Naive thymus-derived CD4-positive, alpha-beta T cell (primary cell): Measurements from ENCODE around the gene ERRFI1. TPM values are rescaled to one million over a fixed set of nuclear protein-coding genes. Genes with fewer than 3 reads are reported as not detected.
A peak's percentile ranks its signal among the peaks of the same experiment; 100 is the strongest.

Source experiments
- ATAC-seq: fragments of 150-1000 bp; cut with Tn5 transposase; 2 replicates; pipeline ENCODE4 v1.10.0; 2021; ENCODE audit warnings: mild to moderate bottlenecking, moderate library complexity
- CTCF ChIA-PET: fragments of 350-600 bp; sonication (Branson Sonifier 250); formaldehyde crosslinking; loops from one replicate; lab custom pipeline; 2021; ENCODE audit warnings: antibody characterized with exemption; lab: Charles Lee
- POLR2A ChIA-PET: fragments of 350-600 bp; sonication (Branson Sonifier 250); formaldehyde crosslinking; loops from one replicate; lab custom pipeline; 2021; ENCODE audit warnings: antibody characterized with exemption, inconsistent platforms; lab: Charles Lee
- DNase-seq, 9 donors: peaks; one replicate each; pipeline versions ENCODE4 v3.0.0 to v3.0.0-alpha.2; 2020 to 2022; ENCODE audit warnings: mixed read lengths in 1 of 9
- H3K27ac ChIP-seq: one replicate; pipeline ENCODE4 v1.7.0; 2013; ENCODE audit warnings: mild to moderate bottlenecking, low read depth, low read length, moderate library complexity
- H3K27me3 ChIP-seq, 2 donors: one replicate each; pipeline ENCODE4 v1.7.0; 2013; ENCODE audit warnings: low read length in 2 of 2, mild to moderate bottlenecking in 2 of 2, moderate library complexity in 2 of 2; ENCODE audit not compliant: control insufficient read depth in 2 of 2, insufficient read depth in 2 of 2
- H3K36me3 ChIP-seq, 3 experiments: 1 replicate in 2 of 3; 2 replicates in 1 of 3; pipeline ENCODE4 v1.7.0; 2013; ENCODE audit warnings: low read length in 3 of 3, mild to moderate bottlenecking in 3 of 3, moderate library complexity in 1 of 3; ENCODE audit not compliant: insufficient read depth in 3 of 3, control insufficient read depth in 2 of 3
- H3K4me1 ChIP-seq, 2 donors: one replicate each; pipeline ENCODE4 v1.7.0; 2013; ENCODE audit warnings: low read length in 2 of 2, mild to moderate bottlenecking in 2 of 2, moderate library complexity in 1 of 2; ENCODE audit not compliant: control insufficient read depth in 2 of 2, insufficient read depth in 2 of 2
- H3K4me3 ChIP-seq: 2 replicates; pipeline ENCODE4 v1.7.0; 2013; ENCODE audit warnings: mild to moderate bottlenecking, low read length
- H3K9me3 ChIP-seq, 3 experiments: 1 replicate in 2 of 3; 2 replicates in 1 of 3; pipeline ENCODE4 v1.7.0; 2013; ENCODE audit warnings: low read length in 3 of 3; ENCODE audit not compliant: control insufficient read depth in 2 of 3
- H3K27ac Mint-ChIP-seq, 9 donors: one replicate each; pipeline ENCODE4 v1.8.0; 2020 to 2022; ENCODE audit warnings: mixed read lengths in 9 of 9, mild to moderate bottlenecking in 8 of 9, moderate library complexity in 5 of 9, inconsistent platforms in 2 of 9
- H3K27me3 Mint-ChIP-seq, 5 donors: one replicate each; pipeline ENCODE4 v1.8.0; 2021 to 2022; ENCODE audit warnings: mixed read lengths in 5 of 5, mild to moderate bottlenecking in 1 of 5
- H3K36me3 Mint-ChIP-seq, 5 donors: one replicate each; pipeline ENCODE4 v1.8.0; 2020 to 2022; ENCODE audit warnings: mixed read lengths in 5 of 5, mild to moderate bottlenecking in 3 of 5, inconsistent platforms in 1 of 5
- H3K4me1 Mint-ChIP-seq, 7 donors: one replicate each; pipeline ENCODE4 v1.8.0; 2020 to 2022; ENCODE audit warnings: mixed read lengths in 7 of 7, mild to moderate bottlenecking in 3 of 7, inconsistent platforms in 1 of 7
- H3K4me3 Mint-ChIP-seq, 10 donors: one replicate each; pipeline ENCODE4 v1.8.0; 2020 to 2022; ENCODE audit warnings: mild to moderate bottlenecking in 10 of 10, mixed read lengths in 10 of 10, moderate library complexity in 6 of 10, inconsistent platforms in 2 of 10
- H3K9me3 Mint-ChIP-seq, 11 donors: one replicate each; pipeline ENCODE4 v1.8.0; 2020 to 2022; ENCODE audit warnings: mixed read lengths in 11 of 11, mild to moderate bottlenecking in 4 of 11, inconsistent platforms in 1 of 11, moderate library complexity in 1 of 11
- intact Hi-C, 2 donors: fragments of 100-400 bp; cut with micrococcal nuclease; formaldehyde crosslinking; loops; one replicate each; pipeline ENCODE4 v1.15.1; 2023
- polyA plus RNA-seq, 2 donors: library from polyadenylated mRNA; unstranded; fragments of 300-500 nt; fragmentation: Illumina TruSeq; gene quantifications; one replicate each; pipeline ENCODE4 v1.2.3, GENCODE V29; 2021
- total RNA-seq, 6 experiments: library from RNA in 5 of 6; stranded (reverse) in 5 of 6; gene quantifications; 1 replicate in 5 of 6; 2 replicates in 1 of 6; pipeline ENCODE4 v1.2.3 and lab custom pipeline; 2021 to 2026

The ERRFI1 gene
- total and polyA plus RNA-seq, 7 experiments from 2014 or later: 0.18 to 1.7 (median 0.84) TPM

DNA sequence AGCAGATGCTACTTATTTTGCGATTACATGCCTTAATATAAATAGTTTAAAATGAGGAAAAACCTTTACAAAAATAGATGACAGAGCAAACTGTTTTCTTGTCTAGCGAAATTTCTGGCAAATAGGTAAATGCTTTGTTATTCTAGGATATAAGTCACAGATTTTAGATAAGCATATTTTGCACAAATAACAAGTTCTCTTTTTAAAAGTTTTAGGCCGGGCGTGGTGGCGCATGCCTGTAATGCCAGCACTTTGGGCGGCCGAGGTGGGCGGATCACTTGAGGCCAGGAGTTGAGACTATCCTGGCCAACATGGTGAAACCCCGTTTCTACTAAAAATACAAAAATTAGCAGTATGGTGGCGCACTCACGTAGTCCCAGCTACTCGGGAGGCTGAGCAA, 20.3 kb upstream of the ERRFI1 start:
- Mint-ChIP-seq H3K27ac (no peak overlapping the region), H3K4me3 (no peak overlapping the region), H3K4me1 (no peaks in the 10 kb centered on the region), H3K27me3 (peaks cover 0 to 4% (median 0%) of the 10 kb centered on the region in 5 donors), H3K9me3 (peaks cover 0 to 12% (median 6%) of the 10 kb centered on the region in 11 donors), H3K36me3 (peaks cover 0 to 4% (median 4%) of the 10 kb centered on the region in 5 donors)
- H3K27ac ChIP-seq: no peak overlapping the region
- H3K36me3 ChIP-seq: no peaks in the 10 kb centered on the region
- H3K4me1 ChIP-seq: no peaks in the 10 kb centered on the region
- DNase-seq (no peak), ATAC-seq (no peak)
- no peaks in the 10 kb centered on the region for H3K9me3 ChIP-seq
- no peak overlapping the region for H3K4me3 ChIP-seq
- intact Hi-C loops: no loop called here
- ChIA-PET POLR2A (no interaction called here), CTCF (no interaction called here)
- peaks cover 0 to 3% of the 10 kb centered on the region in 2 donors for H3K27me3 ChIP-seq

DNA sequence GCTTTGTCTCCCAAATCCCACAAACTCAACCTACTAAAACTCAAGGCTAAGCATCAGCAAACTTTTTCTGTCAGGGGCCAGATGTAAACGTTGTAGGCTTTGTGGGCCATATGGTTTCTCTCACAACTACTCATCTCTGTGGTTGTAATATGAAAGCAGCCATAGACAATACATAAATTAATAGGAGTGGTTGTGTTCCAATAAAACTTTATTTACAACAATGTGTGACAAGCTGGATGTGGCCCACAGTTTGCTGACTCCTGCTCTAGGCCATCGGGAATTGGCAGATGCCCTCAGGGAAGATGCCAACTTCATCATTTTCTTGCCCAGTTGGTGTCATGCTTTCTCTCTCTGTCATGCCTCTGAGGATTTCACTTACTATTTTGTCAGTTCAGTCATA, 17.5 kb upstream of the ERRFI1 start:
- ChIA-PET CTCF (no interaction called here), POLR2A (interaction anchor here (0.7 kb wide), 1 partner anchor 848 kb away, joined by 3 read pairs; no protein-coding TSS in a partner anchor)
- no peak overlapping the region for H3K4me3 Mint-ChIP-seq
- no peak overlapping the region for H3K27ac Mint-ChIP-seq
- no peak overlapping the region for H3K27ac ChIP-seq
- H3K4me3 ChIP-seq: no peak overlapping the region
- H3K27me3 Mint-ChIP-seq: peaks cover 0 to 4% (median 0%) of the 10 kb centered on the region in 5 donors
- H3K27me3 ChIP-seq: peaks cover 0 to 3% of the 10 kb centered on the region in 2 donors
- peaks cover 0 to 8% (median 4%) of the 10 kb centered on the region in 5 donors for H3K36me3 Mint-ChIP-seq
- H3K4me1 Mint-ChIP-seq: peaks cover 0 to 1% (median 0%) of the 10 kb centered on the region in 7 donors
- H3K36me3 ChIP-seq: no peaks in the 10 kb centered on the region
- peaks cover 0 to 23% (median 10%) of the 10 kb centered on the region in 11 donors for H3K9me3 Mint-ChIP-seq
- DNase-seq: no peak
- no peaks in the 10 kb centered on the region for H3K9me3 ChIP-seq
- H3K4me1 ChIP-seq: no peaks in the 10 kb centered on the region
- no peak for ATAC-seq
- intact Hi-C loops: no loop called here

DNA sequence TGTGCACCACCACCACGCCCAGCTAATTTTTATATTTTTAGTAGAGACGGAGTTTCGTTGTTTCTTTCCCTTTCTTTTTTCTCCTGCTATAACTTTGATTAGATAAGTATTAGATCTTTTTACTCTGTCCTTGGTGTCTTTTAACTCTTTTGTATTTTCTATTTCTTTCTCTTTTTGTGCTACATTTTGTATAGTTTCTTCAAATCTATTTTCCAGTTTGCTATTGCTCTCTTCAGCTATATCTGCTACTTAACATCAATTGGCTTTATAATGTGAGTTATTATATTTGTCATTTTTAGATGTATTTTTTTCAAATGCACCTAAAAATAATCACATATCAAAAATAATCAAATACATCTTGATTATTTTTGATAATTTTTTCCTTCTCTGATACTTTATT, 16.0 kb upstream of the ERRFI1 start:
- peaks cover 0 to 23% (median 10%) of the 10 kb centered on the region in 11 donors for H3K9me3 Mint-ChIP-seq
- Histone ChIP-seq H3K4me1 (no peaks in the 10 kb centered on the region), H3K4me3 (no peak overlapping the region), H3K27me3 (peaks cover 0 to 3% of the 10 kb centered on the region in 2 donors), H3K27ac (no peak overlapping the region), H3K9me3 (no peaks in the 10 kb centered on the region), H3K36me3 (no peaks in the 10 kb centered on the region)
- ATAC-seq (no peak), DNase-seq (no peak)
- H3K27ac Mint-ChIP-seq: no peak overlapping the region
- CTCF ChIA-PET: interaction anchor here (1.6 kb wide), 1 partner anchor 272 kb away, joined by 4 read pairs; no protein-coding TSS in a partner anchor
- H3K4me3 Mint-ChIP-seq: no peak overlapping the region
- H3K27me3 Mint-ChIP-seq: peaks cover 0 to 1% (median 0%) of the 10 kb centered on the region in 5 donors
- H3K36me3 Mint-ChIP-seq: peaks cover 0 to 8% (median 4%) of the 10 kb centered on the region in 5 donors
- POLR2A ChIA-PET: interaction anchor here (0.5 kb wide), 1 partner anchor 237 kb away, joined by 3 read pairs; no protein-coding TSS in a partner anchor
- peaks cover 0 to 1% (median 0%) of the 10 kb centered on the region in 7 donors for H3K4me1 Mint-ChIP-seq
- intact Hi-C loops: no loop called here

DNA sequence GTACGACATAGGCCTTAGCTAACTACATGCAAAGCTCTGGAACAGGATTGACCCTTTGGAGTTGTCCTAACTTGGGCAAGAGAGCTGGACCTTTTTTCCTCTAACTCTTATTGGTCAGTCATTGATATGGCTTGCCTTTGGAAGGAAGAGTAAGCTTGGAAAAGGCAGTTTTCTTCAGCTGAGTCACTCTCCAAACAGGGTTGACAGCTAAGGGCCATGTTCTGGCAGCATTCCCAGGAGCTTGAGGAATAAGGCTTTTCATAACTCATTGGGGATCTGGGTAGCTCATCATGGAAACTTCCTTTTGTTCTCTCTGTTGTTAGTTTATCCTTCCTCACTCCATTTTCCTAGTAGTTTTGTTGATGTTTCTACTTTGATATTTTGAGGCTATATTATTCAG, 14.5 kb upstream of the ERRFI1 start:
- ChIA-PET CTCF (no interaction called here), POLR2A (no interaction called here)
- intact Hi-C loops: no loop called here
- H3K27me3 ChIP-seq: no peaks in the 10 kb centered on the region
- no peak overlapping the region for H3K4me3 Mint-ChIP-seq
- H3K9me3 Mint-ChIP-seq: peaks cover 0 to 23% (median 10%) of the 10 kb centered on the region in 11 donors
- no peak overlapping the region for H3K4me3 ChIP-seq
- no peaks in the 10 kb centered on the region for H3K9me3 ChIP-seq
- no peaks in the 10 kb centered on the region for H3K4me1 ChIP-seq
- peaks cover 0 to 4% (median 0%) of the 10 kb centered on the region in 5 donors for H3K27me3 Mint-ChIP-seq
- no peaks in the 10 kb centered on the region for H3K36me3 ChIP-seq
- H3K27ac Mint-ChIP-seq: peak overlapping the region in 1 of 9 donors; percentile 13
- DNase-seq (no peak), ATAC-seq (no peak)
- H3K36me3 Mint-ChIP-seq: peaks cover 0 to 8% (median 4%) of the 10 kb centered on the region in 5 donors
- H3K27ac ChIP-seq: no peak overlapping the region
- peaks cover 0 to 1% (median 0%) of the 10 kb centered on the region in 7 donors for H3K4me1 Mint-ChIP-seq

DNA sequence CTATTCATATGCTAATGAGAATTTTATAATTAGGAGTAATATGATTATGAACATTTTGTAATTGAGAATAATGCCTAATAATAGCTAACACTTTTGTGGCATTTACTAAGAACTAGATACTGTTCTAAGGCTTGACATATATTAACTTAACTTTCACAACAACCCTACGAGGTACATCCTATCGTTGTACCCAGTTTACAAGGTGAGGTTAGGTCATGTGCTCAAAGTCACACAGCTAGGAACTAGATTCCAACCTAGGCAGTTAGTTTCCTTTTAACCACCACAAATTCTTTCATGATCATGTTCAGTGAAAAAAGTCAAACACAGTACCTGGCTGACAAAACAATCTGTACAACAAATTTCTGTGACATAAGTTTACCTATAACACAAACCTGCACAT, 13.0 kb upstream of the ERRFI1 start:
- no peaks in the 10 kb centered on the region for H3K36me3 ChIP-seq
- CTCF ChIA-PET: interaction anchor here (1.1 kb wide), 1 partner anchor 235 kb away, joined by 3 read pairs; no protein-coding TSS in a partner anchor
- Mint-ChIP-seq H3K4me3 (no peak overlapping the region), H3K9me3 (peaks cover 0 to 23% (median 10%) of the 10 kb centered on the region in 11 donors), H3K27me3 (peaks cover 0 to 4% (median 0%) of the 10 kb centered on the region in 5 donors), H3K27ac (no peak overlapping the region), H3K4me1 (peaks cover 0 to 1% (median 0%) of the 10 kb centered on the region in 7 donors), H3K36me3 (peaks cover 0 to 8% (median 4%) of the 10 kb centered on the region in 5 donors)
- intact Hi-C loops: no loop called here
- no peak overlapping the region for H3K4me3 ChIP-seq
- POLR2A ChIA-PET: no interaction called here
- no peak overlapping the region for H3K27ac ChIP-seq
- H3K4me1 ChIP-seq: no peaks in the 10 kb centered on the region
- DNase-seq (no peak), ATAC-seq (no peak)
- no peaks in the 10 kb centered on the region for H3K27me3 ChIP-seq
- no peaks in the 10 kb centered on the region for H3K9me3 ChIP-seq

DNA sequence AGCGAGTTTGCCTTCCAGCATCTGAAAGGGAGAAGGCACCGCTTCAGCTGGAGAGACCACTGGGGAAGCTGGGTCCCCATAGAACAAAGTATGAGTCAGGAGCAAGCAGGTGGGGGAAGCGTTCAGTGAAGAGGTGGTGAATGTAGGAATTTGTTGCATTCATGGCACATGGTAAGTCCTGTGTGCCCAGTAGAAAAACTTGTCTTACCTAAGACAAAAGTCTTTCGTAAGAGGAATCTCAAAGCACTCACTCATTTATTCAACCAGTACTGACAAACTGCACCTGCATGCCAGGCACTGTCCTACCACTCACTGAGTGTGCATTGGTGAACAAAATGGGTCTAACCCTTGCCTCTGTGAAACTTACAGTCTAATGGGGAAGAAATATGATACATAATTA, 9.2 kb upstream of the ERRFI1 start:
- H3K4me3 ChIP-seq: no peak overlapping the region
- ChIA-PET POLR2A (interaction anchor here (0.6 kb wide), 1 partner anchor 613 kb away, joined by 3 read pairs; no protein-coding TSS in a partner anchor), CTCF (interaction anchor here (1.1 kb wide), 1 partner anchor 95 kb away, joined by 4 read pairs; no protein-coding TSS in a partner anchor)
- Mint-ChIP-seq H3K4me3 (no peak overlapping the region), H3K4me1 (peaks cover 0 to 1% (median 0%) of the 10 kb centered on the region in 7 donors), H3K27me3 (peaks cover 0 to 8% (median 0%) of the 10 kb centered on the region in 5 donors), H3K36me3 (no peaks in the 10 kb centered on the region), H3K27ac (no peak overlapping the region), H3K9me3 (peaks cover 0 to 6% (median 0%) of the 10 kb centered on the region in 11 donors)
- DNase-seq (no peak), ATAC-seq (no peak)
- H3K27ac ChIP-seq: no peak overlapping the region
- no peaks in the 10 kb centered on the region for H3K9me3 ChIP-seq
- no peaks in the 10 kb centered on the region for H3K36me3 ChIP-seq
- no peaks in the 10 kb centered on the region for H3K27me3 ChIP-seq
- intact Hi-C loops: no loop called here
- H3K4me1 ChIP-seq: no peaks in the 10 kb centered on the region
